Measurements from ENCODE around the gene ADAMTS9. TPM values are rescaled to one million over a fixed set of nuclear protein-coding genes. Genes with fewer than 3 reads are reported as not detected.

Gene ADAMTS9
- total and polyA plus RNA-seq, 7 donors: 1.2 to 61.6 (median 16.1) TPM

DNA sequence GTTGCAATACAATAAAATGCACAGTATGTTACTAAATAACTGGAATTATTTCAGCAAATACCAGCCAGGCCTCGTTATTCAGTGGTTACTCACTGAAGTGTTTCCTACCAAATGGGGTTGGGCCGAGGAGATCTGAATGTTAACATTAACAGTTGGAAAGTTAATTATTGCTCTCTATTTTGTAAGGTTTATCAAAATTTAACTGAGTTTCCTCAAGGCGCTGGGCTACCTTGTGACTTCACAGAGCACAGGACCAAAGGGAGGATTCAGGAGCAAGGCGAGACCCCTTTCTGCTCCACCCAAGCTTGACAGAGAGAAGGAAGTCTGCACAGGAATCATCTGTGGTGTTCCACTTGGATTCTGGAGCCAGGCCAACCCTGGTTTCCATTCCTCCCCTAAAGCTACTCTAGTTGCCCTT lies 21.6 kb downstream of the ADAMTS9 start:
- 66 to 70% methylated on average over 4 of the region's 4 CpGs for WGBS, 2 donors
- intact Hi-C loops (cut with DNase I): loop anchor here (5.0 kb wide), 1 partner anchor 114 kb away; no protein-coding TSS in a partner anchor
- Histone ChIP-seq H3K27ac (peak overlapping the region; percentile 74 to 82 (median 76)), H3K27me3 (no peaks in the 10 kb centered on the region), H3K4me3 (no peak overlapping the region), H3K9me3 (no peaks in the 10 kb centered on the region), H3K36me3 (no peaks in the 10 kb centered on the region), H3K4me1 (peaks cover 0 to 63% (median 54%) of the 10 kb centered on the region in 4 donors)
- no peak for DNase-seq
- TF ChIP-seq CTCF (IDR thresholded peaks at IDR 0.05) (no peak), POLR2AphosphoS5 (IDR thresholded peaks at IDR 0.05) (no peak), EP300 (IDR thresholded peaks at IDR 0.05) (no peak), POLR2A (IDR thresholded peaks at IDR 0.05) (no peak)

DNA sequence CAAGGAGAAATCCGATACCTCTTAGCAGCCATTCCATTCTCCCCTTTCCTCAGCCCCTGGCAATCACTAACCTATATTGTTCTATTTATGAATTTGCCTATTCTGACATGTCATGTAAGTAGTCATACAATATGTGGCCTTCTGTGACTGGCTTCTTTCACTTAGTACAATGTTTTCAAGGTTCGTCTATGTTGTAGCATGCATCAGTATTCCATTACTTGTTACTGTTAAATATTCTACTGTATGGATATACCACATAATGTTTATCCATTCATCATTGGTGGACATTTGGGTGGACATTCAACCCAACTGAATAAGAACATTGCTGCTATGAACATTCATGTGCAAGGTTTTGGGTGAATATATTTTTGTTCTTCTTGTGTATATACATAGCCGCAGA lies 23.4 kb downstream of the ADAMTS9 start:
- Histone ChIP-seq H3K27ac (peak overlapping the region; percentile 24 to 82 (median 75)), H3K4me1 (peaks cover 0 to 70% (median 53%) of the 10 kb centered on the region in 4 donors), H3K4me3 (no peak overlapping the region), H3K9me3 (no peaks in the 10 kb centered on the region), H3K36me3 (no peaks in the 10 kb centered on the region), H3K27me3 (no peaks in the 10 kb centered on the region)
- intact Hi-C loops (cut with DNase I): no loop called here
- WGBS, 2 donors: 95 to 96% methylated on average over 3 of the region's 3 CpGs
- no peak for DNase-seq
- TF ChIP-seq POLR2A (IDR thresholded peaks at IDR 0.05) (no peak), POLR2AphosphoS5 (IDR thresholded peaks at IDR 0.05) (no peak), CTCF (IDR thresholded peaks at IDR 0.05) (no peak), EP300 (IDR thresholded peaks at IDR 0.05) (no peak)

DNA sequence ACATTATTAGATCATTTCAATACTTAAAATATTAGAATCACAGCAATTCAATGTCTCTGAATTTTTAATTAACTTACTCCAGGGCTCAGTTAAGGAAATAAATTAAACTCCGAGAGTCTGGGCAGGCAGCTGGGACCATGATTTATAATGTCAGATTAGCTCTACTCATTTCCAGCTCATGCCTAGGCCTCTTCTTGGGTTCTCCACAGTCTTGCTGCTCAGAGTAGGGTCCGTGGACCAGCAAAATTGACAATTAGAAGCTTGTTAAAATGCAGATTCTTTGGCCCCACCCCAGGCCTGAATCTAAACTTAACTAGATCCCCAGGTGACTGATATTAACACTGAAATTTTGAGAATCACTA lies 28.2 kb downstream of the ADAMTS9 start:
- intact Hi-C loops (cut with DNase I): no loop called here
- H3K27me3 ChIP-seq: no peaks in the 10 kb centered on the region
- H3K36me3 ChIP-seq: peaks cover 0 to 37% (median 8%) of the 10 kb centered on the region in 4 donors
- TF ChIP-seq POLR2AphosphoS5 (IDR thresholded peaks at IDR 0.05): no peak
- TF ChIP-seq POLR2A (IDR thresholded peaks at IDR 0.05): no peak
- TF ChIP-seq EP300 (IDR thresholded peaks at IDR 0.05): no peak
- no peak for TF ChIP-seq CTCF (IDR thresholded peaks at IDR 0.05)
- peaks cover 0 to 24% (median 12%) of the 10 kb centered on the region in 4 donors for H3K4me1 ChIP-seq
- 78 to 85% methylated on average over 2 of the region's 2 CpGs for WGBS, 2 donors
- H3K4me3 ChIP-seq: no peak overlapping the region
- no peak overlapping the region for H3K27ac ChIP-seq
- DNase-seq: no peak
- H3K9me3 ChIP-seq: no peaks in the 10 kb centered on the region

DNA sequence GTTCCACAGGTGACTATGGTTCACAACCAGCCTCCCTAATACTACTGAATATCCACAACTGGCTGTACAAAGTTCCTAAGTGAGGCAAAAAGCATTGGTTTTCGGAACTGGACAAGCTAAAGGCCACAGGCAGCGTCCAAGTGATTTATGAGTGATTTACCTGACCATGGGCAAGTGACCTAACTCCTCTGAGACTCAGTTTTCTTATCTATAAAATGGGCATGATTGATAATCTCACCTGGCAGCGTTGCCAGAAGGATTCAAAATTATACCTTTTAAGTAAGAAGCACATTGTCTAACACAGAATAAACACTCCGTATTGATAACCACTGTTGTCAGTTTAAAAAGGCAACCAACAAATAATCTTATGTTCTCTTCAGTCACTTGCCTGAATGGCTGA lies 29.8 kb downstream of the ADAMTS9 start:
- Histone ChIP-seq H3K4me3 (no peak overlapping the region), H3K36me3 (peaks cover 0 to 46% (median 8%) of the 10 kb centered on the region in 4 donors), H3K27me3 (no peaks in the 10 kb centered on the region), H3K9me3 (no peaks in the 10 kb centered on the region), H3K27ac (no peak overlapping the region), H3K4me1 (peaks cover 0 to 14% (median 4%) of the 10 kb centered on the region in 4 donors)
- TF ChIP-seq CTCF (IDR thresholded peaks at IDR 0.05): no peak
- no peak for TF ChIP-seq EP300 (IDR thresholded peaks at IDR 0.05)
- TF ChIP-seq POLR2A (IDR thresholded peaks at IDR 0.05): no peak
- TF ChIP-seq POLR2AphosphoS5 (IDR thresholded peaks at IDR 0.05): no peak
- 90 to 93% methylated on average over 4 of the region's 4 CpGs for WGBS, 2 donors
- intact Hi-C loops (cut with DNase I): no loop called here
- no peak for DNase-seq

DNA sequence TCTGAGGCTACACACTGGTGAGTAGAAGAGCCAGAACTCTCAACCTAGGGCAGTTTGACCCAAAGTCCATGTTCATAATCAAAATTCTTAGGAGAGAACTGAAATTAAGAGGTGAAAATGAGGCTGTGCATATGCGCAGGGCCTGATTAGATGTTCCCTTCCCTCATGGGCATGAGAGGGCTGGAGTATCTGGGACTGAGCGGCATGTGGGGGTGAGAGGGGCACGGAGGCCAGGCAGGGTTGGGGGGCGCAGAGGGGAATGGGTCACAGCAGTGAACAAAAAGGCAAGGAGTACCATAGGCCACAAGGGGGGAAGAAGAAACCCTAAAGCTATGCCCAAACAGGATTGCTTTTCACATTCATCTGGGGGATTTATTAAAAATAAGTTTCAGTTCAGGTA lies 31.3 kb downstream of the ADAMTS9 start:
- H3K4me3 ChIP-seq: no peak overlapping the region
- intact Hi-C loops (cut with DNase I): no loop called here
- H3K9me3 ChIP-seq: no peaks in the 10 kb centered on the region
- H3K27me3 ChIP-seq: no peaks in the 10 kb centered on the region
- H3K4me1 ChIP-seq: peaks cover 0 to 18% (median 8%) of the 10 kb centered on the region in 4 donors
- WGBS, 2 donors: 96 to 98% methylated on average over 4 of the region's 4 CpGs
- no peak for TF ChIP-seq EP300 (IDR thresholded peaks at IDR 0.05)
- TF ChIP-seq CTCF (IDR thresholded peaks at IDR 0.05): no peak
- TF ChIP-seq POLR2AphosphoS5 (IDR thresholded peaks at IDR 0.05): no peak
- no peak for TF ChIP-seq POLR2A (IDR thresholded peaks at IDR 0.05)
- no peak overlapping the region for H3K27ac ChIP-seq
- peaks cover 0 to 46% (median 8%) of the 10 kb centered on the region in 4 donors for H3K36me3 ChIP-seq
- no peak for DNase-seq

Data from sigmoid colon (tissue), 7 donors.